Skeletal muscle tissue (tissue), 4 donors: ENCODE measurements around the gene ADGRB2. TPM values are rescaled to one million over a fixed set of nuclear protein-coding genes. Genes with fewer than 3 reads are reported as not detected.

Experiments
- H3K27ac ChIP-seq: one replicate; pipeline ENCODE4 v1.7.0; 2013; ENCODE audit warnings: mild to moderate bottlenecking, low read depth, low read length, inconsistent platforms
- H3K27me3 ChIP-seq, 3 donors: one replicate each; pipeline ENCODE4 v1.7.0; 2013; ENCODE audit warnings: low read length in 3 of 3; ENCODE audit not compliant: control insufficient read depth in 3 of 3, insufficient read depth in 3 of 3
- H3K36me3 ChIP-seq, 3 donors: one replicate each; pipeline ENCODE4 v1.7.0; 2013; ENCODE audit warnings: low read length in 3 of 3; ENCODE audit not compliant: control insufficient read depth in 3 of 3, insufficient read depth in 3 of 3
- H3K4me1 ChIP-seq, 3 donors: one replicate each; pipeline ENCODE4 v1.7.0; 2013; ENCODE audit warnings: low read length in 3 of 3, mild to moderate bottlenecking in 3 of 3; ENCODE audit not compliant: control insufficient read depth in 3 of 3, insufficient read depth in 3 of 3
- H3K4me3 ChIP-seq, 3 donors: one replicate each; pipeline ENCODE4 v1.7.0; 2013; ENCODE audit warnings: low read length in 3 of 3
- H3K9ac ChIP-seq, 3 donors: one replicate each; pipeline ENCODE4 v1.7.0; 2013; ENCODE audit warnings: low read length in 3 of 3, mild to moderate bottlenecking in 3 of 3, moderate library complexity in 2 of 3, low read depth in 1 of 3
- H3K9me3 ChIP-seq, 3 donors: one replicate each; pipeline ENCODE4 v1.7.0; 2013; ENCODE audit warnings: low read length in 3 of 3; ENCODE audit not compliant: control insufficient read depth in 3 of 3
- total RNA-seq: library from RNA; depleted of rRNA; stranded (reverse); fragments of >200 nt; gene quantifications from one replicate; pipeline ENCODE4 v1.2.3, GENCODE V29; 2014
- donor health status: Osteomylitis.

ADGRB2 gene, protein sequence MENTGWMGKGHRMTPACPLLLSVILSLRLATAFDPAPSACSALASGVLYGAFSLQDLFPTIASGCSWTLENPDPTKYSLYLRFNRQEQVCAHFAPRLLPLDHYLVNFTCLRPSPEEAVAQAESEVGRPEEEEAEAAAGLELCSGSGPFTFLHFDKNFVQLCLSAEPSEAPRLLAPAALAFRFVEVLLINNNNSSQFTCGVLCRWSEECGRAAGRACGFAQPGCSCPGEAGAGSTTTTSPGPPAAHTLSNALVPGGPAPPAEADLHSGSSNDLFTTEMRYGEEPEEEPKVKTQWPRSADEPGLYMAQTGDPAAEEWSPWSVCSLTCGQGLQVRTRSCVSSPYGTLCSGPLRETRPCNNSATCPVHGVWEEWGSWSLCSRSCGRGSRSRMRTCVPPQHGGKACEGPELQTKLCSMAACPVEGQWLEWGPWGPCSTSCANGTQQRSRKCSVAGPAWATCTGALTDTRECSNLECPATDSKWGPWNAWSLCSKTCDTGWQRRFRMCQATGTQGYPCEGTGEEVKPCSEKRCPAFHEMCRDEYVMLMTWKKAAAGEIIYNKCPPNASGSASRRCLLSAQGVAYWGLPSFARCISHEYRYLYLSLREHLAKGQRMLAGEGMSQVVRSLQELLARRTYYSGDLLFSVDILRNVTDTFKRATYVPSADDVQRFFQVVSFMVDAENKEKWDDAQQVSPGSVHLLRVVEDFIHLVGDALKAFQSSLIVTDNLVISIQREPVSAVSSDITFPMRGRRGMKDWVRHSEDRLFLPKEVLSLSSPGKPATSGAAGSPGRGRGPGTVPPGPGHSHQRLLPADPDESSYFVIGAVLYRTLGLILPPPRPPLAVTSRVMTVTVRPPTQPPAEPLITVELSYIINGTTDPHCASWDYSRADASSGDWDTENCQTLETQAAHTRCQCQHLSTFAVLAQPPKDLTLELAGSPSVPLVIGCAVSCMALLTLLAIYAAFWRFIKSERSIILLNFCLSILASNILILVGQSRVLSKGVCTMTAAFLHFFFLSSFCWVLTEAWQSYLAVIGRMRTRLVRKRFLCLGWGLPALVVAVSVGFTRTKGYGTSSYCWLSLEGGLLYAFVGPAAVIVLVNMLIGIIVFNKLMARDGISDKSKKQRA (N-terminal part only)
- total RNA-seq: 6.3 TPM

DNA sequence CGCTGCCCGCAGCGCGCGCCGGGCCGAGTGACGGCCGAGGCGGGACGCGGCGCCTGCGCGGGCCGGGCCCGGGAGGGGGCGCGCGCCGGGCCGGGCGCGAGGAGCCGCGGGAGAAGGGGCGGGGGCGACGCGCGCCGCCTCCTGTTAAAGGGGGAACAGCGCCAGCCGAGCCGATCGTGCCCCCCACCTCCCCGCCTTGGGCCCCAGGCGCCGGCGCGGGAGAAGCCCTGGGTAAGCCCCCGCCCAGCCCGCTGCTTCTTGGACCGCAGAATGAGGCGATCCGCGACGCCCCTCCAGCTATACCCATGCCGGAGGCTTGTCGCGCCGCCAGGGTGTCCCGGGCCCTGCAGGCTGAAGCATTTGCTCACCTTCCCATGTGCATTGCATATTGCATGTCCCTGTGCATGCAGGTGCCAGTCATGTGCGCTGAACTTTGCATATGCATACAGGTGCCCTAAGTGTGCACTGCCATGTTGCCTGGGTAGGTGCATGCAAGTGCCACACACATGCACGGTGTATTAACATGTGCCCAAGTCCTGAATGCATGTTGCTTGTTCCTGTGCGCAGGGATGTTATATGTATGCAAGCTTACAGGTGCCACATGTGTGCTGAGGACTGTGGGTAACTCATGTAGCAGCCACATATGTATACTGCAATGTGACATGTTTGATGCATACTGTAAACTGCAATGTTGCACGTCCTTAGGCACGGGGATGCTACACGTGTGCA, at the start of gene ADGRB2:
TSS of gene ADGRB2 (minus strand) at position 29 of the 729 bp plus-strand sequence. CDS start 7,119 bp downstream, outside the sequence.
- no peaks in the 10 kb centered on the region for H3K36me3 ChIP-seq
- H3K27ac ChIP-seq: no peak within 1 kb of the TSS
- no peaks in the 10 kb centered on the region for H3K9me3 ChIP-seq
- H3K4me3 ChIP-seq: peak within 1 kb of the TSS; percentile 51 to 66 (median 56)
- H3K4me1 ChIP-seq: peaks cover 15 to 31% (median 26%) of the 10 kb centered on the region in 3 donors
- H3K9ac ChIP-seq: peak within 1 kb of the TSS in 1 of 3 donors; percentile 54
- H3K27me3 ChIP-seq: peaks cover 27 to 38% (median 29%) of the 10 kb centered on the region in 3 donors

DNA sequence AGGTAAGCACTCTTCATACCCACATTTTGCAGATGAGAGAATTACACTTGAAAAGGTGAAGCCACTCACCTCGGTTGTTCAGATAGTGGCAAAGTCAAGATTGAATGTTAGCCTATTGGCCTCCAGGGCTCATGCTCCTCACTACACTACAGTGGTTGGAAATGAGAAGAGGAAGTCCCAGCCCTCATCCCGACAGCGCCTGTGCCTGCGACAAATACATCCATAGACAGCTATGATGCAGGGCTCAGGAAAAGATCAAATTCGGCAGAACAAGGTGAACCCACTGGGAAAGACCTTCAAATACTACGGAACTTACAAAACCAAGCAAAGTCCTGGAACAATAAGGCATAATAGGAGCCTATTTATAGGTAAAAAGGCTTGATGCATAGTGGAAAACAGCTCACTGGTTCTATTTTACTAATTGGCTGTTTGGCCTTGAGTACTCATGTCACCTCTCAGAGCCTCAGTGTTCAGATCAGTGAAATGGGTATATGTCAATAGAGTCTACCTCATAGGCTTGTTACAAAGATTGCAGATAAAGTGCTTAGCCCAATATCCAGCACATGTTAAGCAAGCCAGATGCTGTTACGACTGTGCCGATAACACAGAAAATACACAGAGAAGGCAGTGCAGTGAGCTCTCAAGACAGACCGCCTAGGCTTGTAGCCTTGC, 48.2 kb upstream of the ADGRB2 start:
- Histone ChIP-seq H3K36me3 (no peaks in the 10 kb centered on the region), H3K27me3 (no peaks in the 10 kb centered on the region), H3K9me3 (no peaks in the 10 kb centered on the region), H3K4me1 (no peaks in the 10 kb centered on the region), H3K4me3 (no peak overlapping the region), H3K27ac (no peak overlapping the region), H3K9ac (no peak overlapping the region)

DNA sequence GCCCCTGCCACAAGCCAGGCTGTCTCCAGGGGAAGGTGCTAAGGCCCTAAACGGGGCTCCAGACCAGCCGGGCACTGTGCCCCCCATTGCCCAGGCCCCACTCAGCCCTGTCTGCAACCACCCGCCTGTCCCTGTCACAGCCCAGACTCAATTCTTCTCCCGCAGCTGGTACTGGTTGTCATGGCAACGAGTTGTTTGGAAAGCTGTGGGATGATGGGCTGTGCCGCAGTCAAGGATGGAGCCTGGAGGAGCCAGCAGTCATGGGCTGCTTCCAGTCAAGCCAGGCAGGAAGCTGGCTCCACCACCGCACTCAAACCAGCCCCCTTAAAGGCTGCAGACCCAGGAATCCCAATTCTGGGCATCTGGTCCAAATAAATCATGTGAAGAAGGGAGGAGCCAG, 47.5 kb upstream of the ADGRB2 start:
- H3K27ac ChIP-seq: no peak overlapping the region
- no peaks in the 10 kb centered on the region for H3K4me1 ChIP-seq
- no peak overlapping the region for H3K9ac ChIP-seq
- H3K4me3 ChIP-seq: no peak overlapping the region
- H3K9me3 ChIP-seq: no peaks in the 10 kb centered on the region
- H3K27me3 ChIP-seq: no peaks in the 10 kb centered on the region
- no peaks in the 10 kb centered on the region for H3K36me3 ChIP-seq

DNA sequence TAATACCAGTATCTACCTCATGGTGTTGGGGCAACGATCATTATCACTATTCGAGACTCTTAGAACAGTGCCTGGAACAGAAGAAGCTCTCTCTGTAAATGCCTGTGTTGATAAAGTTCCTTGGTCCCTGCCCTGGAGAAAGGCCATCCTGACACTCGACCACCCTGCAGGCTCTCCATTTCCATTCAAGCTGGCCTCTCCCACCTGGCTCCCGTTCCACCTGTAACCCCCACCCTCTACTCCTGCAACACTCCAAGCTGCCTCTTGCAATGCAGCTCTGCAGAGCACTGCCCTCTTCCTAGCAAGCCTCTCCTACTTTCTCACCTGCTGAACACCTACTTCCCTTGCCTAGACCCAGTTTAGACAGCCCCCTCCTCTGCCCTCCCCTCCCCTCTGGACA, 45.6 kb upstream of the ADGRB2 start:
- no peaks in the 10 kb centered on the region for H3K4me1 ChIP-seq
- no peak overlapping the region for H3K27ac ChIP-seq
- no peaks in the 10 kb centered on the region for H3K9me3 ChIP-seq
- H3K9ac ChIP-seq: no peak overlapping the region
- no peak overlapping the region for H3K4me3 ChIP-seq
- no peaks in the 10 kb centered on the region for H3K27me3 ChIP-seq
- H3K36me3 ChIP-seq: no peaks in the 10 kb centered on the region

DNA sequence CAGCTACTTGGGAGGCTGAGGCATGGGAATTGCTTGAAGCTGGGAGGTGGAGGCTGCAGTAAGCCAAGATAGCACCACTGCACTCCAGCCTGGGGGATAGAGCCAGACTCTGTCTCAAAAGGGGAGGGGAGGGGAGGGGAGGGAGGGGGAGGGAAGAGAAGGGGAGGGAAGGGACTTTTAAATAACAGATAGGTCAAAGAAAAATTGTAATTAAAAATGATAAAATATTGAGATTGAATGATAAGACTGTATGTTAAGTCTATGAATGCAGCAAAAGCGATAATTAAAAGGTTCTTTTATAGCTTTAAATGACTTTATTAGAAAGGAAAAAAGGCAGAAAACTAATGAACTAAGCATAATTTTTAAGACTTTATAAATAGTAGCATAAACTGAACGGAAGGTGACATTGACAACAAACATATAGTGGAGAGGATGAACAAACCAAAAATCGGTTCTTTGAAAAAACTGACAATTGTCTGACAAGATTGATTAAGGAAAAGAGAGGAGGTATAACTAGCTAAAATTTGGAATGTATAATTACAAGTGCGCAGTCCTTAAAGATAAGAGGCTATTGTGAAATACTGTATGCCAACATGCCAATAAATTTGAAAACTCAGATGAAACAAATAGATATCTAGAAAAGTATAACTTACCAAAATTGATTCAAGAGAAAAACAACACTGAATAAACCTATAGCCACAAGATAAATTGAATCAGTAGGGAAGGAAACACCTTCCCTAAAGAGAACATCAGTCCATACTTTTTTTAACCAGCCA, 43.3 kb upstream of the ADGRB2 start:
- Histone ChIP-seq H3K9me3 (no peaks in the 10 kb centered on the region), H3K4me1 (no peaks in the 10 kb centered on the region), H3K9ac (no peak overlapping the region), H3K36me3 (no peaks in the 10 kb centered on the region), H3K27me3 (no peaks in the 10 kb centered on the region), H3K27ac (no peak overlapping the region), H3K4me3 (no peak overlapping the region)

DNA sequence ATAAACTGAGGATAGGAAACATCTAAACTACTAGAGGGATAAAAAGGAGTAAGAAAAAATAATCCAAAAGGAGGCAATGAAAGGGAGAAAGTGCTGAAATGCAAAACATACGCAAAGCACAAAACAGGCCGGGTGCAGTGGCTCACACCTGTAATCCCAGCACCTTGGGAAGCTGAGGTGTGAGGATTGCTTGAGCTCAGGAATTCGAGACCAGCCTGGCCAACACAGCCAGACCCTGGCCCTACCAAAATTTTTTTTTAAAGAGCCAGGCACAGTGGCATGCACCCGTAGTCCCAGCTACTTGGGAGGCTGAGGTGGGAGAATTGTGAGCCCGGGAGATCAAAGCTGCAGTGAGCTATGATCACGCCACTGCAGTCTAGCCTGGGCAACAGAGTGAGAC, 41.2 kb upstream of the ADGRB2 start:
- H3K4me3 ChIP-seq: no peak overlapping the region
- no peak overlapping the region for H3K27ac ChIP-seq
- no peaks in the 10 kb centered on the region for H3K27me3 ChIP-seq
- no peaks in the 10 kb centered on the region for H3K36me3 ChIP-seq
- no peaks in the 10 kb centered on the region for H3K4me1 ChIP-seq
- no peaks in the 10 kb centered on the region for H3K9me3 ChIP-seq
- no peak overlapping the region for H3K9ac ChIP-seq

DNA sequence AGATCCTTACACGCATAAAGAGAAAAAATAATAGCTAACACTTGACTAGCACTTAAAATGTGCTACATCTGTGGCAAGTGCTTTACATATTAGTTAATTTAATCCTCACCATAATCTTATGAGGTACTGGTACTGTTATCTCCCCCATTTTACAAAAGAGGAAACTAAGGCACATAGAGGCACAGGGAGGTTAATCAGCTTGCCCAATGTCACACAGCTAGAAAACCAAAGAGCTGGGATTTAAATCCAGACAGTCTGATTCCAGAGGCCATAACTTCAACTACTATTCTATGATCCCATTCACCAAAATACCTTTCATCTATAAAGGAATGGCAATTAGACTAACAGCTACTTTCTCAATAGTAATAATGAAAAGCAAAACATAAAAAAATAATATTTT, 40.0 kb upstream of the ADGRB2 start:
- Histone ChIP-seq H3K9ac (no peak overlapping the region), H3K4me1 (no peaks in the 10 kb centered on the region), H3K27me3 (peaks cover 0 to 2% (median 0%) of the 10 kb centered on the region in 3 donors), H3K9me3 (no peaks in the 10 kb centered on the region), H3K27ac (no peak overlapping the region), H3K36me3 (no peaks in the 10 kb centered on the region), H3K4me3 (no peak overlapping the region)

DNA sequence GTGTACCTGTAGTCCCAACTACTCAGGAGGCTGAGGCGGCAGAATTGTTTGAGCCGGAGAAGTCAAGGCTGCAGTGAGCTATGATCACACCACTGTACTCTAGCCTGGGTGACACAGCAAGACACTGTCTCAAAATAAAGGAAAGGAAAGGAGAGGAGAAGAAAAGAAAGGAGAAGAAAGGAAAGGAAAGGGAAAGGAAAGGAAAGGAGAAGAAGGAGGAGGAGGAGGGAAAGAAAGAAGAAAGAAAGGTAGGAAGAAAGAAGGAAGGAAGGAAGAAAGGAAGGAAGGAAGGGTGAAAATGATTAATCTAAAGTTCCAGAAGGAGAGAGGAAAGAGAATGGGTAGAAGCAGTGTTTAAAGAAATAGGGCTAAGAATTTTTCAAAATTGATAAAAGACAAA, 39.5 kb upstream of the ADGRB2 start:
- no peaks in the 10 kb centered on the region for H3K36me3 ChIP-seq
- H3K9ac ChIP-seq: no peak overlapping the region
- H3K27ac ChIP-seq: no peak overlapping the region
- H3K4me1 ChIP-seq: no peaks in the 10 kb centered on the region
- peaks cover 0 to 6% (median 5%) of the 10 kb centered on the region in 3 donors for H3K27me3 ChIP-seq
- no peak overlapping the region for H3K4me3 ChIP-seq
- H3K9me3 ChIP-seq: no peaks in the 10 kb centered on the region
